ENCODE results near the gene LGR6.

LGR6 gene

DNA sequence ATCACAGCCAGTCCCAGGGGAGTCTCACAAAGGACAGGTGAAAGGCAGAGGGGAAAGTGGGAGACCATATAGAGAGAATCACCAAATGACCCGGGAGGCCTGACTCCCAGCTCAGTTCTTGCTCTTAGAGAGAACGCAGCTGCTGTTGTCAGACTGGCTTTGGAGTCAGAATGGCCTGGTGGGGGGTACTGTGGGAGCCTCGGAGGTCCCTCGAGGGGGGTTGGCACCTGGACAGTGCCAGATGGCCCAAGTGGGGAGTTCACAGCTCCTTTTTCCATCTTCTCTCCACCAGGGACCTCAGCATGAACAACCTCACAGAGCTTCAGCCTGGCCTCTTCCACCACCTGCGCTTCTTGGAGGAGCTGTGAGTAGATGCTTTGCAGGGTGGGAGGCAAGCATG, 31.5 kb downstream of the LGR6 start:
- no peak overlapping the region for H4K12ac ChIP-seq (ENCODE audit: low read depth, low read length)

DNA sequence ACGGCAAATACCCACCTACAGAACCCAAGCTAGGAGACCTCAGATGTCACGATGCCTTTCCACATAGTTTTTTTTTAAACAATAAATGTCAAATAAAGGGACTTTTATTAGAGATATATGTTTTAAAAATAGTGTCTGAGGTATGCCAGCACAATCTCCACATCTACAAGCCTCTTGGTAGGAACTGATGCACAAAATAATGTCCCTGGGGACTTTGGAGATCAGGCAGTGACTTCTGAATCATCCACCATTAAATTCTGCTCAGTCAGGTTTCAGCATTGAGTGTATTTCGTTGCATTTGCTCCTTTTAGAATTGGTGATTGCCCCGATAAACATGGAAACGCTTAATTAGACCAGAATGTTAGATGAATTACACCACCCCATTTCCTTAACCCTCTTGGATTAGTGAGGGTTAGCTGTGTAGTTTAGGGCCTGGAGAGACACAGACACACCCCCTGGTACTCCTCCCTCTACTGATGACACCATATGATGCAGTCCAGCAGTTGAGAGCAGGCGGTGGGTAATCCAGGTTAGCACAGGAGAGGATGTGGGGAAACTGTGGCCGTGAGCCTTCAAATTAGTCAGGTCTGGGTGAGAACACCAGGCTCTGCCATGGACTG, 33.6 kb downstream of the LGR6 start:
- H4K91ac ChIP-seq (ENCODE audit: low read depth, low read length), result no peak overlapping the region
- H3K4me2 ChIP-seq (ENCODE audit: low read length), result no peak overlapping the region
- WGBS (ENCODE audit: extremely low coverage, insufficient coverage, insufficient read length), result no CpG with 5 or more reads among the region's 7 CpGs
- peaks cover under 1 to 3% of the 10 kb centered on the region in 2 experiments for H3K4me1 ChIP-seq (ENCODE audit: control insufficient read depth in 1 of 2, insufficient read depth in 2 of 2, low read length in 2 of 2)
- DNase-seq, result no peak
- H3K27me3 ChIP-seq (ENCODE audit: insufficient read depth, low read length), result no peaks in the 10 kb centered on the region
- H3K4ac ChIP-seq (ENCODE audit: low read depth, low read length), result no peak overlapping the region
- H2BK5ac ChIP-seq (ENCODE audit: low read depth, low read length, poor library complexity), result no peak overlapping the region
- no peak overlapping the region for H3K23ac ChIP-seq (ENCODE audit: low read length)
- no peaks in the 10 kb centered on the region for H3K79me2 ChIP-seq (ENCODE audit: control insufficient read depth, insufficient read depth, low read length, poor library complexity)
- no peak overlapping the region for H2BK12ac ChIP-seq (ENCODE audit: low read length)
- no peak overlapping the region for H2AFZ ChIP-seq (ENCODE audit: insufficient read depth, low read length, poor library complexity)
- H2AK5ac ChIP-seq (ENCODE audit: low read length), result no peak overlapping the region
- H3K14ac ChIP-seq (ENCODE audit: low read length), result no peak overlapping the region
- H3K79me1 ChIP-seq (ENCODE audit: low read length), result no peaks in the 10 kb centered on the region
- no peaks in the 10 kb centered on the region for H3K9me3 ChIP-seq (ENCODE audit: insufficient read depth, low read depth, low read length)
- no peak overlapping the region for H3K9ac ChIP-seq (ENCODE audit: low read length)
- no peak overlapping the region for H4K8ac ChIP-seq (ENCODE audit: low read depth, low read length)
- no peak overlapping the region for H4K12ac ChIP-seq (ENCODE audit: low read depth, low read length)
- no peak overlapping the region for H3K4me3 ChIP-seq (ENCODE audit: low read depth, low read length)
- H3K18ac ChIP-seq (ENCODE audit: low read length), result no peak overlapping the region
- no peak overlapping the region for H2BK120ac ChIP-seq (ENCODE audit: insufficient read depth, low read length, poor library complexity)
- no peak overlapping the region for H3K27ac ChIP-seq (ENCODE audit: low read depth, low read length)
- no peaks in the 10 kb centered on the region for H3K36me3 ChIP-seq (ENCODE audit: control insufficient read depth in 1 of 2, insufficient read depth in 2 of 2, low read length in 2 of 2)

More for the DNA sequence above, 31.5 kb downstream of the LGR6 start:
- Histone ChIP-seq H2AK5ac (ENCODE audit: low read length) (no peak overlapping the region), H3K79me2 (ENCODE audit: control insufficient read depth, insufficient read depth, low read length, poor library complexity) (no peaks in the 10 kb centered on the region), H4K91ac (ENCODE audit: low read depth, low read length) (no peak overlapping the region), H3K4me3 (ENCODE audit: low read depth, low read length) (no peak overlapping the region), H3K14ac (ENCODE audit: low read length) (no peak overlapping the region), H3K9me3 (ENCODE audit: insufficient read depth, low read depth, low read length) (no peaks in the 10 kb centered on the region), H2AFZ (ENCODE audit: insufficient read depth, low read length, poor library complexity) (no peak overlapping the region), H3K79me1 (ENCODE audit: low read length) (no peaks in the 10 kb centered on the region), H3K36me3 (ENCODE audit: control insufficient read depth in 1 of 2, insufficient read depth in 2 of 2, low read length in 2 of 2) (no peaks in the 10 kb centered on the region), H3K27me3 (ENCODE audit: insufficient read depth, low read length) (no peaks in the 10 kb centered on the region), H3K4me2 (ENCODE audit: low read length) (no peak overlapping the region), H2BK5ac (ENCODE audit: low read depth, low read length, poor library complexity) (no peak overlapping the region), H4K8ac (ENCODE audit: low read depth, low read length) (no peak overlapping the region), H3K27ac (ENCODE audit: low read depth, low read length) (no peak overlapping the region), H2BK12ac (ENCODE audit: low read length) (no peak overlapping the region), H3K4ac (ENCODE audit: low read depth, low read length) (no peak overlapping the region), H3K23ac (ENCODE audit: low read length) (no peak overlapping the region), H3K18ac (ENCODE audit: low read length) (no peak overlapping the region), H2BK120ac (ENCODE audit: insufficient read depth, low read length, poor library complexity) (no peak overlapping the region), H3K4me1 (ENCODE audit: control insufficient read depth in 1 of 2, insufficient read depth in 2 of 2, low read length in 2 of 2) (peaks cover 4 to 8% of the 10 kb centered on the region in 2 experiments), H3K9ac (ENCODE audit: low read length) (no peak overlapping the region)
- DNase-seq, result no peak
- WGBS (ENCODE audit: extremely low coverage, insufficient coverage, insufficient read length), result no CpG with 5 or more reads among the region's 5 CpGs

DNA sequence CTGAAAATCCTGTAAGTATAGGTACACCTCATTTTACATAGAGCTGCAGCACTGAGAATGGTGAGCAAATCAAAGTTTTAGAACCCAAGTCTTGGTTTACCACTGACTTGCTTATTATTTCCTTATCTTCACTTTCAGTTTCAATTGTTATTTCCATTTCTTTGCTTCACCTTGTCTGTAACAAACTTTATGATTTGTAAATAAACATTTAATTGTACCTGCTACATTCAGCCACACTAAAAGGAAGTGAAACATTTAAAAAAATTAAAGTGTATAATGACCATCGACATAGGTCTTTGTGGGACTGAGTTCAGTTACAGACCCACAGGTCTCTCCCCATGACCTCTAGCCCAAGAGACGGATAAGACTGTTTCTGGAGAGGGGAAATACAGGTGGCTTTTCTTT, 34.4 kb downstream of the LGR6 start:
- Histone ChIP-seq H3K27ac (ENCODE audit: low read depth, low read length) (no peak overlapping the region), H4K8ac (ENCODE audit: low read depth, low read length) (no peak overlapping the region), H3K4me3 (ENCODE audit: low read depth, low read length) (no peak overlapping the region), H3K14ac (ENCODE audit: low read length) (no peak overlapping the region), H3K9me3 (ENCODE audit: insufficient read depth, low read depth, low read length) (no peaks in the 10 kb centered on the region), H3K79me2 (ENCODE audit: control insufficient read depth, insufficient read depth, low read length, poor library complexity) (no peaks in the 10 kb centered on the region), H2AK5ac (ENCODE audit: low read length) (no peak overlapping the region), H2BK5ac (ENCODE audit: low read depth, low read length, poor library complexity) (no peak overlapping the region), H3K9ac (ENCODE audit: low read length) (no peak overlapping the region), H2AFZ (ENCODE audit: insufficient read depth, low read length, poor library complexity) (no peak overlapping the region), H4K91ac (ENCODE audit: low read depth, low read length) (no peak overlapping the region), H2BK120ac (ENCODE audit: insufficient read depth, low read length, poor library complexity) (no peak overlapping the region), H3K36me3 (ENCODE audit: control insufficient read depth in 1 of 2, insufficient read depth in 2 of 2, low read length in 2 of 2) (no peaks in the 10 kb centered on the region), H3K79me1 (ENCODE audit: low read length) (no peaks in the 10 kb centered on the region), H3K27me3 (ENCODE audit: insufficient read depth, low read length) (no peaks in the 10 kb centered on the region), H2BK12ac (ENCODE audit: low read length) (no peak overlapping the region), H3K4ac (ENCODE audit: low read depth, low read length) (no peak overlapping the region), H3K4me2 (ENCODE audit: low read length) (no peak overlapping the region), H3K4me1 (ENCODE audit: control insufficient read depth in 1 of 2, insufficient read depth in 2 of 2, low read length in 2 of 2) (no peaks in the 10 kb centered on the region), H3K23ac (ENCODE audit: low read length) (no peak overlapping the region), H3K18ac (ENCODE audit: low read length) (no peak overlapping the region), H4K12ac (ENCODE audit: low read depth, low read length) (no peak overlapping the region)
- DNase-seq, result no peak
- WGBS (ENCODE audit: extremely low coverage, insufficient coverage, insufficient read length), result no CpG with 5 or more reads among the region's 2 CpGs

DNA sequence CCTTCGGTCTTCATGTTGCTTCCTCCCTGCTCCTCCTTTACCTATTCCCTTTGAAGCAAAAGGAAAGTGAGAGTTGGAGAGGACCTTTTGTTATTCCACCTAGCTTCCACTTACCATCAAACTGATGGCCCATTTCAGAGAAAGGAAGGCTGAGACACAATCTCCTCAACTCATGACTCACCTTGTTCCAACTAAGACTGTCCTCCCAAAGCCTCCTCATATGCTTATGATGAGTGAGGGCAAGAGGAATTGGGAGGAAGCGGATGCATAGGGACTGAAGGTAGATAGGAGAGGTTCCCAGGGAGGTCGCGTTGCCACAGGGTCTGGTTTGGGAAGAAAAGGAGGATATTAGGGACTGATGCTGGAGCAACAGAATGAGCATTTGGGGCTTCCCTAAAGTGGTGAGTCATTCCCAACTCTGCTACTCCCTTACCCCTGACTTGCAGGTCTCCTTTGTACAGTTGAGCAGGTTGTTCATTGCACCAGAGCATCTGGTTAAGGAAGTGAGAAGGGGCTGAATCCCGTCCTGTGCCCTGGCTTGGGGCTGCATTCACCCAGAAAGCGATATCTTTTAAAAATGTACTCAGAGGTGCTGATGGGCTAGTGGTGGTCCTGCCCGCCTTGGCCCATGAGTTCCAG, 35.0 kb downstream of the LGR6 start:
- no peak overlapping the region for H4K8ac ChIP-seq (ENCODE audit: low read depth, low read length)
- H2BK12ac ChIP-seq (ENCODE audit: low read length), result no peak overlapping the region
- no peak overlapping the region for H2BK120ac ChIP-seq (ENCODE audit: insufficient read depth, low read length, poor library complexity)
- no peak overlapping the region for H2AK5ac ChIP-seq (ENCODE audit: low read length)
- no peak overlapping the region for H3K18ac ChIP-seq (ENCODE audit: low read length)
- no peaks in the 10 kb centered on the region for H3K79me2 ChIP-seq (ENCODE audit: control insufficient read depth, insufficient read depth, low read length, poor library complexity)
- no peak overlapping the region for H3K27ac ChIP-seq (ENCODE audit: low read depth, low read length)
- H2BK5ac ChIP-seq (ENCODE audit: low read depth, low read length, poor library complexity), result no peak overlapping the region
- H3K79me1 ChIP-seq (ENCODE audit: low read length), result no peaks in the 10 kb centered on the region
- WGBS (ENCODE audit: extremely low coverage, insufficient coverage, insufficient read length), result no CpG with 5 or more reads among the region's 7 CpGs
- no peak overlapping the region for H3K4me3 ChIP-seq (ENCODE audit: low read depth, low read length)
- H3K27me3 ChIP-seq (ENCODE audit: insufficient read depth, low read length), result no peaks in the 10 kb centered on the region
- no peak overlapping the region for H3K23ac ChIP-seq (ENCODE audit: low read length)
- no peak overlapping the region for H3K4ac ChIP-seq (ENCODE audit: low read depth, low read length)
- H4K91ac ChIP-seq (ENCODE audit: low read depth, low read length), result no peak overlapping the region
- H3K14ac ChIP-seq (ENCODE audit: low read length), result no peak overlapping the region
- no peaks in the 10 kb centered on the region for H3K36me3 ChIP-seq (ENCODE audit: control insufficient read depth in 1 of 2, insufficient read depth in 2 of 2, low read length in 2 of 2)
- no peak for DNase-seq
- H3K4me2 ChIP-seq (ENCODE audit: low read length), result no peak overlapping the region
- no peak overlapping the region for H4K12ac ChIP-seq (ENCODE audit: low read depth, low read length)
- no peak overlapping the region for H3K9ac ChIP-seq (ENCODE audit: low read length)
- H2AFZ ChIP-seq (ENCODE audit: insufficient read depth, low read length, poor library complexity), result no peak overlapping the region
- no peaks in the 10 kb centered on the region for H3K9me3 ChIP-seq (ENCODE audit: insufficient read depth, low read depth, low read length)
- H3K4me1 ChIP-seq (ENCODE audit: control insufficient read depth in 1 of 2, insufficient read depth in 2 of 2, low read length in 2 of 2), result peaks cover 4% of the 10 kb centered on the region in 2 experiments

Measured in trophoblast cell (in vitro differentiated cells and primary cell).